ENCODE measurements around the gene PDE4A. TPM values are rescaled to one million over a fixed set of nuclear protein-coding genes. Genes with fewer than 3 reads are reported as not detected.

The PDE4A gene
- total and polyA plus RNA-seq, 2 of the 8 experiments (the other 6 are each of a cell fraction or from before 2014, with no cell fraction given), result 2.0 to 4.4 TPM

- no peak overlapping the region for H3K9ac ChIP-seq (replicated peaks in 1 of 4; ENCODE audit: extremely low read depth in 1 of 4, low read depth in 3 of 4, low read length in 3 of 4)
- WGBS, 2 experiments (ENCODE audit: extremely low coverage in 1 of 2, insufficient coverage in 1 of 2, insufficient read length in 1 of 2, insufficient replicate concordance in 2 of 2, low coverage in 1 of 2, low lambda C conversion rate in 2 of 2, missing lambda C conversion rate in 1 of 2), result 9% methylated on average over 15 of the region's 27 CpGs; no CpG with 5 or more reads in 1 of the 2 experiments
- FAIRE-seq (no peak), DNase-seq (ENCODE audit: low read depth in 1 of 2, low spot score in 2 of 2) (peak in 1 of 2 experiments; percentile 87)
- H4K20me1 ChIP-seq (replicated peaks in 1 of 2; ENCODE audit: control insufficient read depth in 1 of 2, insufficient read depth in 2 of 2, low read length in 2 of 2), result peaks cover 2 to 6% of the 10 kb centered on the region in 2 experiments
- H2BK20ac ChIP-seq (ENCODE audit: low read length), result no peak overlapping the region
- peak overlapping the region; percentile 82 to 94 for H3K4me2 ChIP-seq (ENCODE audit: insufficient read depth in 1 of 2, low read depth in 2 of 2, low read length in 2 of 2)
- no peak overlapping the region for H3K23ac ChIP-seq (ENCODE audit: insufficient read length)
- peak; percentile 51 for TF ChIP-seq KDM4A (IDR thresholded peaks at IDR 0.05; ENCODE audit: low read depth, low read length, severe bottlenecking)
- no peak for TF ChIP-seq CTCF (IDR thresholded peaks at IDR 0.05; ENCODE audit: control extremely low read depth in 1 of 3, insufficient read depth in 1 of 3, low read depth in 1 of 3, low read length in 3 of 3)
- peak; percentile 3 for TF ChIP-seq EZH2 (IDR thresholded peaks at IDR 0.05; ENCODE audit: low read depth, low read length, severe bottlenecking)
- no peak overlapping the region for H4K91ac ChIP-seq (replicated peaks; ENCODE audit: insufficient read length, low read length)
- H3K4me3 ChIP-seq (ENCODE audit: extremely low read depth in 1 of 4, insufficient read depth in 2 of 4, low read depth in 3 of 4, low read length in 4 of 4), result peak overlapping the region; percentile 67 to 79 (median 78)
- no peak overlapping the region for H2AK5ac ChIP-seq (ENCODE audit: low read depth, low read length)
- ChIA-PET POLR2A (ENCODE audit: partially characterized antibody) (interaction anchor here (1.1 to 1.9 kb wide), 5 partner anchors 28 to 200 kb away, joined by 3 to 6 read pairs (median 3); partner anchors contain the start of gene DNM2), CTCF (ENCODE audit: partially characterized antibody) (interaction anchor here (1.5 to 5.6 kb wide), 4 partner anchors 10 to 64 kb away, joined by 4 to 46 read pairs (median 6); no protein-coding TSS in a partner anchor)
- H2BK15ac ChIP-seq (ENCODE audit: low read length), result no peak overlapping the region
- H3K56ac ChIP-seq (replicated peaks; ENCODE audit: insufficient read length, low read depth, low read length), result no peak overlapping the region
- peaks cover 30% of the 10 kb centered on the region for H3K23me2 ChIP-seq (ENCODE audit: low read depth, low read length)
- no peak overlapping the region for H4K8ac ChIP-seq (ENCODE audit: extremely low read depth, insufficient read depth, low read length)
- no peak overlapping the region for H4K5ac ChIP-seq (ENCODE audit: insufficient read length, low read depth, low read length)
- H2AFZ ChIP-seq (ENCODE audit: low read length), result peak overlapping the region; percentile 89
- no peak overlapping the region for H2BK120ac ChIP-seq (replicated peaks; ENCODE audit: low read depth, low read length)
- H3K79me2 ChIP-seq (ENCODE audit: control insufficient read depth in 1 of 2, insufficient read depth in 2 of 2, low read length in 2 of 2), result no peaks in the 10 kb centered on the region
- peaks cover 0 to 29% (median 10%) of the 10 kb centered on the region in 4 experiments; a peak in 5 of 7 replicates for H3K4me1 ChIP-seq (replicated peaks in 1 of 4; ENCODE audit: control insufficient read depth in 3 of 4, insufficient read depth in 4 of 4, low read length in 3 of 4)
- H3K27me3 ChIP-seq (replicated peaks in 1 of 4; ENCODE audit: control insufficient read depth in 3 of 4, extremely low read depth in 1 of 4, insufficient read depth in 3 of 4, low read length in 3 of 4), result peaks cover 43 to 66% (median 62%) of the 10 kb centered on the region in 4 experiments; a peak in 6 of 7 replicates
- H2BK12ac ChIP-seq (ENCODE audit: low read depth, low read length), result peak overlapping the region; percentile 90; the same call in 1 of the 2 replicates
- no peak overlapping the region; the same call in 1 of the 2 replicates for H2BK5ac ChIP-seq (ENCODE audit: low read depth, low read length)
- no peaks in the 10 kb centered on the region for H3K36me3 ChIP-seq (ENCODE audit: control insufficient read depth in 2 of 4, insufficient read depth in 4 of 4, low read length in 3 of 4)
- no peak overlapping the region for H3K27ac ChIP-seq (ENCODE audit: low read depth, low read length)
- peak overlapping the region; percentile 90 for H3K18ac ChIP-seq (ENCODE audit: extremely low read depth, low read length)
- no peak overlapping the region for H3K14ac ChIP-seq (ENCODE audit: insufficient read length)
- H3K79me1 ChIP-seq (ENCODE audit: low read depth, low read length), result no peaks in the 10 kb centered on the region; the same call in 1 of the 2 replicates
- H3K4ac ChIP-seq (replicated peaks; ENCODE audit: insufficient read length, low read depth, low read length), result no peak overlapping the region
- no peaks in the 10 kb centered on the region for H3K9me3 ChIP-seq (ENCODE audit: insufficient read depth in 2 of 2, low read depth in 1 of 2, low read length in 1 of 2)
Measured at GRCh38 chr19:10517760-10518443, 97.6 kb downstream of the PDE4A start.

Measured in H1 (cell line).